Uterus (tissue), 4 donors: ENCODE measurements around the gene RNF17. TPM values are rescaled to one million over a fixed set of nuclear protein-coding genes. Genes with fewer than 3 reads are reported as not detected.

Experiments used
- DNase-seq, 2 donors: peaks; one replicate each; pipeline ENCODE4 v3.0.0-alpha.2; 2019 to 2020
- H3K27ac ChIP-seq, 2 donors: fragments of 200-600 bp; sonication (generic); 1 replicate in 1 of 2; 2 replicates in 1 of 2; pipeline ENCODE4 v1.5.1; 2016 to 2018
- H3K27me3 ChIP-seq, 2 donors: fragments of 200-600 bp; sonication (generic); one replicate each; pipeline ENCODE4 v1.5.1; 2018 to 2019; ENCODE audit warnings: control low read depth in 1 of 2
- H3K36me3 ChIP-seq, 2 donors: fragments of 200-600 bp; sonication (generic); one replicate each; pipeline ENCODE4 v1.5.1; 2019; ENCODE audit warnings: control low read depth in 1 of 2
- H3K4me1 ChIP-seq, 2 donors: fragments of 200-600 bp; sonication (generic); one replicate each; pipeline ENCODE4 v1.5.1; 2018 to 2019; ENCODE audit warnings: control low read depth in 1 of 2
- H3K4me3 ChIP-seq, 2 donors: fragments of 200-600 bp; sonication (generic); 1 replicate in 1 of 2; 2 replicates in 1 of 2; pipeline ENCODE4 v1.5.1; 2018 to 2019; ENCODE audit warnings: mild to moderate bottlenecking in 1 of 2
- H3K9me3 ChIP-seq, 2 donors: fragments of 200-600 bp; sonication (generic); one replicate each; pipeline ENCODE4 v1.5.1; 2019; ENCODE audit warnings: control low read depth in 1 of 2
- CTCF ChIP-seq, 4 experiments: fragments of 200-600 bp in 2 of 4; fragments of 450-650 bp in 2 of 4; sonication (generic) in 2 of 4; IDR thresholded peaks; one replicate each; pipeline ENCODE4 v1.5.1; 2016 to 2019; ENCODE audit warnings: antibody characterized with exemption in 4 of 4, mild to moderate bottlenecking in 2 of 4, moderate library complexity in 1 of 4
- POLR2A ChIP-seq, 2 donors: fragments of 450-650 bp; IDR thresholded peaks; one replicate each; pipeline ENCODE4 v1.6.1; 2016; ENCODE audit warnings: antibody characterized with exemption in 2 of 2, mild to moderate bottlenecking in 1 of 2, moderate library complexity in 1 of 2
- intact Hi-C: fragments of 100-400 bp; cut with DNase I; formaldehyde crosslinking; loops from one replicate; pipeline ENCODE4 v1.15.1; 2023; ENCODE audit warnings: low total_unique reads
- total RNA-seq, 4 donors: library from RNA; depleted of rRNA in 3 of 4; stranded (reverse); fragments of >200 nt in 3 of 4; gene quantifications; one replicate each; pipeline versions ENCODE4 v1.1.0 to v1.2.4, GENCODE V29; 2014 to 2023
- donor health status: DM: yes; HTN: yes; CAD: no.

RNF17 gene
- total RNA-seq, 4 donors from 2014 or later: 0.28 to 0.49 TPM; not detected in 2

GRCh38 chr13:24740014-24740890 is 23.7 kb upstream of the RNF17 start:
- no peak overlapping the region for H3K4me3 ChIP-seq
- H3K27ac ChIP-seq: no peak overlapping the region
- no peaks in the 10 kb centered on the region for H3K27me3 ChIP-seq
- no peaks in the 10 kb centered on the region for H3K36me3 ChIP-seq
- no peaks in the 10 kb centered on the region for H3K4me1 ChIP-seq
- intact Hi-C loops: no loop called here
- TF ChIP-seq CTCF (IDR thresholded peaks at IDR 0.05) (no peak), POLR2A (IDR thresholded peaks at IDR 0.05) (no peak)
- DNase-seq: no peak
- no peaks in the 10 kb centered on the region for H3K9me3 ChIP-seq

GRCh38 chr13:24741016-24741662 is 22.8 kb upstream of the RNF17 start:
- intact Hi-C loops: no loop called here
- Histone ChIP-seq H3K36me3 (no peaks in the 10 kb centered on the region), H3K4me1 (no peaks in the 10 kb centered on the region), H3K4me3 (no peak overlapping the region), H3K27me3 (no peaks in the 10 kb centered on the region), H3K9me3 (no peaks in the 10 kb centered on the region), H3K27ac (no peak overlapping the region)
- DNase-seq: no peak
- TF ChIP-seq CTCF (IDR thresholded peaks at IDR 0.05) (no peak), POLR2A (IDR thresholded peaks at IDR 0.05) (no peak)

GRCh38 chr13:24741791-24742190 is 22.2 kb upstream of the RNF17 start:
- intact Hi-C loops: no loop called here
- H3K27ac ChIP-seq: no peak overlapping the region
- TF ChIP-seq POLR2A (IDR thresholded peaks at IDR 0.05) (no peak), CTCF (IDR thresholded peaks at IDR 0.05) (no peak)
- no peak for DNase-seq
- H3K27me3 ChIP-seq: no peaks in the 10 kb centered on the region
- no peaks in the 10 kb centered on the region for H3K9me3 ChIP-seq
- no peaks in the 10 kb centered on the region for H3K4me1 ChIP-seq
- H3K4me3 ChIP-seq: no peak overlapping the region
- H3K36me3 ChIP-seq: no peaks in the 10 kb centered on the region

- Histone ChIP-seq H3K27me3 (no peaks in the 10 kb centered on the region), H3K4me1 (no peaks in the 10 kb centered on the region), H3K9me3 (no peaks in the 10 kb centered on the region), H3K4me3 (no peak overlapping the region), H3K36me3 (no peaks in the 10 kb centered on the region), H3K27ac (no peak overlapping the region)
- intact Hi-C loops: no loop called here
- TF ChIP-seq POLR2A (IDR thresholded peaks at IDR 0.05): no peak
- TF ChIP-seq CTCF (IDR thresholded peaks at IDR 0.05): no peak
- no peak for DNase-seq
Measured at GRCh38 chr13:24742294-24742693, 21.7 kb upstream of the RNF17 start.

- Histone ChIP-seq H3K4me1 (no peaks in the 10 kb centered on the region), H3K36me3 (no peaks in the 10 kb centered on the region), H3K27ac (no peak overlapping the region), H3K27me3 (no peaks in the 10 kb centered on the region), H3K4me3 (no peak overlapping the region), H3K9me3 (no peaks in the 10 kb centered on the region)
- DNase-seq: no peak
- intact Hi-C loops: no loop called here
- no peak for TF ChIP-seq POLR2A (IDR thresholded peaks at IDR 0.05)
- no peak for TF ChIP-seq CTCF (IDR thresholded peaks at IDR 0.05)
Measured at GRCh38 chr13:24742977-24743376, 21.0 kb upstream of the RNF17 start.
